ENCODE results near the gene MXRA7.
"Not testable (repeated sequence)": the region's sequence is repeated elsewhere in the genome, so short reads cannot be mapped to it uniquely, and the experiment has no call there.

MXRA7 gene

GRCh38 chr17:76734080-76734840, 23.5 kb upstream of the MXRA7 start:
- DNase-seq (ENCODE audit: low read depth), result peak; percentile 63
- no peak for TF ChIP-seq CTCF (IDR thresholded peaks at IDR 0.05; ENCODE audit: low read length, missing control alignments)
- peak overlapping the region; percentile 95 for H3K4me3 ChIP-seq (replicated peaks; ENCODE audit: low read depth, low read length)

- no peak for TF ChIP-seq CTCF (IDR thresholded peaks at IDR 0.05; ENCODE audit: low read length, missing control alignments)
- no peak for DNase-seq (ENCODE audit: low read depth)
- H3K4me3 ChIP-seq (replicated peaks; ENCODE audit: low read depth, low read length), result peak overlapping the region; percentile 95
Observed at GRCh38 chr17:76733618-76733957, 22.8 kb upstream of the MXRA7 start.

GRCh38 chr17:76732734-76733617, 22.2 kb upstream of the MXRA7 start:
- no peak for DNase-seq (ENCODE audit: low read depth)

GRCh38 chr17:76731800-76732733, 21.3 kb upstream of the MXRA7 start:
- not testable (repeated sequence) for H3K4me3 ChIP-seq (replicated peaks; ENCODE audit: low read depth, low read length); DNase-seq (ENCODE audit: low read depth)

More at GRCh38 chr17:76732734-76733617, 22.2 kb upstream of the MXRA7 start:
- no peak for TF ChIP-seq CTCF (IDR thresholded peaks at IDR 0.05; ENCODE audit: low read length, missing control alignments)
- no peak overlapping the region for H3K4me3 ChIP-seq (replicated peaks; ENCODE audit: low read depth, low read length)

- H3K4me3 ChIP-seq (replicated peaks; ENCODE audit: low read depth, low read length), result peak overlapping the region; percentile 86
- no peak for TF ChIP-seq CTCF (IDR thresholded peaks at IDR 0.05; ENCODE audit: low read length, missing control alignments)
- no peak for DNase-seq (ENCODE audit: low read depth)
Observed at GRCh38 chr17:76727745-76728456, 17.1 kb upstream of the MXRA7 start.

- peak within 1 kb of the TSS; percentile 86 for H3K4me3 ChIP-seq (replicated peaks; ENCODE audit: low read depth, low read length)
- DNase-seq (ENCODE audit: low read depth), result peak; percentile 80
- peak; percentile 57 for TF ChIP-seq CTCF (IDR thresholded peaks at IDR 0.05; ENCODE audit: low read length, missing control alignments)
Observed at GRCh38 chr17:76726776-76727718, 16.3 kb upstream of the MXRA7 start, which contains the start of gene METTL23. Gene METTL23, plus strand, starts transcription at chr17:76726839. Its CDS starts 2,872 bp downstream, at chr17:76729711.

Data from fibroblast of pulmonary artery (primary cell).